ENCODE results near the gene TEAD4. TPM values are rescaled to one million over a fixed set of nuclear protein-coding genes. Genes with fewer than 3 reads are reported as not detected.

TEAD4 gene
- total RNA-seq, 1 experiment from 2014 or later, result 96.2 TPM

- BruUV-seq (replicated peaks), result no TSS peak
- Histone ChIP-seq H3K4me3 (ENCODE audit: low read depth, low read length) (no peak overlapping the region), H3K36me3 (ENCODE audit: control insufficient read depth, insufficient read depth, low read length) (peaks cover 1% of the 10 kb centered on the region), H3K4me1 (no peaks in the 10 kb centered on the region), H3K9me3 (no peaks in the 10 kb centered on the region), H3K27me3 (replicated peaks; ENCODE audit: control insufficient read depth, insufficient read depth, low read length) (no peaks in the 10 kb centered on the region)
- H3K27me3 Mint-ChIP-seq (ENCODE audit: insufficient read depth, unreplicated experiment), result no peaks in the 10 kb centered on the region
- no peak overlapping the region for H3K4me3 Mint-ChIP-seq (ENCODE audit: unreplicated experiment)
- H3K4me1 Mint-ChIP-seq (ENCODE audit: low read depth, unreplicated experiment), result no peaks in the 10 kb centered on the region
- H3K36me3 Mint-ChIP-seq (ENCODE audit: insufficient read depth, unreplicated experiment), result peaks cover 84% of the 10 kb centered on the region
- no peak for DNase-seq
- TF ChIP-seq CTCF (IDR thresholded peaks at IDR 0.05; ENCODE audit: insufficient read depth in 1 of 2, low read depth in 1 of 2, low read length in 1 of 2, severe bottlenecking in 1 of 2, unreplicated experiment in 1 of 2), result no peak
- no peaks in the 10 kb centered on the region for H3K9me3 Mint-ChIP-seq (ENCODE audit: unreplicated experiment)
- ChIA-PET CTCF (no interaction called here), POLR2A (no interaction called here)
- no peak overlapping the region for H3K27ac Mint-ChIP-seq (ENCODE audit: unreplicated experiment)
- intact Hi-C loops (cut with micrococcal nuclease; ENCODE audit: unreplicated experiment), result no loop called here
Measured at GRCh38 chr12:3002646-3003045, 43.4 kb downstream of the TEAD4 start.

GRCh38 chr12:3003357-3003992 lies 44.3 kb downstream of the TEAD4 start:
- Histone ChIP-seq H3K4me3 (ENCODE audit: low read depth, low read length) (no peak overlapping the region), H3K36me3 (ENCODE audit: control insufficient read depth, insufficient read depth, low read length) (peaks cover 1% of the 10 kb centered on the region), H3K9me3 (no peaks in the 10 kb centered on the region), H3K4me1 (no peaks in the 10 kb centered on the region), H3K27me3 (replicated peaks; ENCODE audit: control insufficient read depth, insufficient read depth, low read length) (no peaks in the 10 kb centered on the region)
- POLR2A ChIA-PET, result no interaction called here
- CTCF ChIA-PET, result interaction anchor here (0.6 kb wide), 1 partner anchor 116 kb away, joined by 3 read pairs; no protein-coding TSS in a partner anchor
- Mint-ChIP-seq H3K27me3 (ENCODE audit: insufficient read depth, unreplicated experiment) (no peaks in the 10 kb centered on the region), H3K4me1 (ENCODE audit: low read depth, unreplicated experiment) (no peaks in the 10 kb centered on the region), H3K4me3 (ENCODE audit: unreplicated experiment) (no peak overlapping the region), H3K9me3 (ENCODE audit: unreplicated experiment) (no peaks in the 10 kb centered on the region), H3K27ac (ENCODE audit: unreplicated experiment) (peak overlapping the region; percentile 51), H3K36me3 (ENCODE audit: insufficient read depth, unreplicated experiment) (peaks cover 77% of the 10 kb centered on the region)
- no TSS peak for BruUV-seq (replicated peaks)
- peak in 1 of 2 experiments; percentile 18 for TF ChIP-seq CTCF (IDR thresholded peaks at IDR 0.05; ENCODE audit: insufficient read depth in 1 of 2, low read depth in 1 of 2, low read length in 1 of 2, severe bottlenecking in 1 of 2, unreplicated experiment in 1 of 2)
- intact Hi-C loops (cut with micrococcal nuclease; ENCODE audit: unreplicated experiment), result no loop called here
- peak in 1 of 2 experiments; percentile 27 for DNase-seq

GRCh38 chr12:3004655-3005565 lies 45.7 kb downstream of the TEAD4 start:
- peak; percentile 30 to 51 for TF ChIP-seq CTCF (IDR thresholded peaks at IDR 0.05; ENCODE audit: insufficient read depth in 1 of 2, low read depth in 1 of 2, low read length in 1 of 2, severe bottlenecking in 1 of 2, unreplicated experiment in 1 of 2)
- no peaks in the 10 kb centered on the region for H3K9me3 ChIP-seq
- intact Hi-C loops (cut with micrococcal nuclease; ENCODE audit: unreplicated experiment), result no loop called here
- Mint-ChIP-seq H3K36me3 (ENCODE audit: insufficient read depth, unreplicated experiment) (peaks cover 72% of the 10 kb centered on the region), H3K27ac (ENCODE audit: unreplicated experiment) (peak overlapping the region; percentile 51), H3K4me1 (ENCODE audit: low read depth, unreplicated experiment) (no peaks in the 10 kb centered on the region), H3K4me3 (ENCODE audit: unreplicated experiment) (no peak overlapping the region), H3K27me3 (ENCODE audit: insufficient read depth, unreplicated experiment) (no peaks in the 10 kb centered on the region), H3K9me3 (ENCODE audit: unreplicated experiment) (no peaks in the 10 kb centered on the region)
- peak in 1 of 2 experiments; percentile 32 for DNase-seq
- BruUV-seq (replicated peaks), result no TSS peak
- H3K4me3 ChIP-seq (ENCODE audit: low read depth, low read length), result no peak overlapping the region
- H3K36me3 ChIP-seq (ENCODE audit: control insufficient read depth, insufficient read depth, low read length), result peaks cover 1% of the 10 kb centered on the region
- H3K27me3 ChIP-seq (replicated peaks; ENCODE audit: control insufficient read depth, insufficient read depth, low read length), result no peaks in the 10 kb centered on the region
- POLR2A ChIA-PET, result no interaction called here
- CTCF ChIA-PET, result interaction anchor here (0.5 to 1.1 kb wide), 4 partner anchors 36 to 120 kb away, joined by 3 read pairs; no protein-coding TSS in a partner anchor
- H3K4me1 ChIP-seq, result no peaks in the 10 kb centered on the region
